Astrocyte (in vitro differentiated cells and primary cell): ENCODE data around the gene MESP1. TPM values are rescaled to one million over a fixed set of nuclear protein-coding genes. Genes with fewer than 3 reads are reported as not detected.

ENCODE experiments used
- DNase-seq: peaks from one replicate; pipeline ENCODE4 v3.0.0-alpha.2; 2010; ENCODE audit warnings: low read depth
- FAIRE-seq: peaks from 2 replicates; lab custom pipeline; 2011; peaks lifted over from hg19 to GRCh38; lab: Jason Lieb, UNC
- H2AFZ ChIP-seq: 2 replicates; pipeline ENCODE4 v1.6.0; 2012; ENCODE audit warnings: low read depth, low read length, inconsistent platforms
- H3K27ac ChIP-seq: 2 replicates; pipeline ENCODE4 v1.5.1; 2011; ENCODE audit warnings: low read depth, low read length, inconsistent platforms
- H3K27me3 ChIP-seq: 2 replicates; pipeline ENCODE4 v1.6.0; 2011; ENCODE audit warnings: low read length, inconsistent platforms; ENCODE audit not compliant: insufficient read depth
- H3K36me3 ChIP-seq: 2 replicates; pipeline ENCODE4 v1.5.1; 2011; ENCODE audit warnings: low read length, inconsistent platforms; ENCODE audit not compliant: insufficient read depth
- H3K4me1 ChIP-seq: 2 replicates; pipeline ENCODE4 v1.5.1; 2011; ENCODE audit warnings: low read length, inconsistent platforms; ENCODE audit not compliant: insufficient read depth
- H3K4me2 ChIP-seq: 2 replicates; pipeline ENCODE4 v1.6.0; 2012; ENCODE audit warnings: low read length, inconsistent platforms
- H3K4me3 ChIP-seq: 2 replicates; pipeline ENCODE4 v1.5.1; 2011; ENCODE audit warnings: low read depth, mild to moderate bottlenecking, low read length, inconsistent platforms; ENCODE audit not compliant: insufficient read depth
- H3K79me2 ChIP-seq: 2 replicates; pipeline ENCODE4 v1.6.0; 2012; ENCODE audit warnings: mild to moderate bottlenecking, low read length, inconsistent platforms; ENCODE audit not compliant: insufficient read depth
- H3K9ac ChIP-seq: 2 replicates; pipeline ENCODE4 v1.6.0; 2012; ENCODE audit warnings: mild to moderate bottlenecking, low read length, inconsistent platforms
- H3K9me3 ChIP-seq: 2 replicates; pipeline ENCODE4 v1.5.1; 2012; ENCODE audit warnings: low read depth, mild to moderate bottlenecking, low read length, inconsistent platforms; ENCODE audit not compliant: insufficient read depth
- H4K20me1 ChIP-seq: 2 replicates; pipeline ENCODE4 v1.6.0; 2012; ENCODE audit warnings: low read length, inconsistent platforms; ENCODE audit not compliant: insufficient read depth
- H3K27ac Mint-ChIP-seq: one replicate; pipeline ENCODE4 v1.8.0; 2021; ENCODE audit warnings: mild to moderate bottlenecking, mixed read lengths; ENCODE audit not compliant: unreplicated experiment
- H3K27me3 Mint-ChIP-seq: one replicate; pipeline ENCODE4 v1.8.0; 2021; ENCODE audit warnings: low read depth, mixed read lengths; ENCODE audit not compliant: unreplicated experiment
- H3K36me3 Mint-ChIP-seq: one replicate; pipeline ENCODE4 v1.8.0; 2021; ENCODE audit warnings: low read depth, mixed read lengths; ENCODE audit not compliant: unreplicated experiment
- H3K4me1 Mint-ChIP-seq: one replicate; pipeline ENCODE4 v1.8.0; 2021; ENCODE audit warnings: low read depth, mixed read lengths; ENCODE audit not compliant: unreplicated experiment
- H3K4me3 Mint-ChIP-seq: one replicate; pipeline ENCODE4 v1.8.0; 2021; ENCODE audit warnings: mild to moderate bottlenecking, moderate library complexity, mixed read lengths; ENCODE audit not compliant: unreplicated experiment
- H3K9me3 Mint-ChIP-seq: one replicate; pipeline ENCODE4 v1.8.0; 2021; ENCODE audit warnings: mild to moderate bottlenecking, mixed read lengths; ENCODE audit not compliant: unreplicated experiment
- EZH2 ChIP-seq: IDR thresholded peaks from 2 replicates; pipeline ENCODE4 v1.6.1; 2012; ENCODE audit warnings: mild to moderate bottlenecking, low read length, inconsistent platforms; ENCODE audit not compliant: insufficient read depth
- total RNA-seq: library from RNA; stranded (reverse); gene quantifications from 2 replicates; pipeline ENCODE4 v1.2.1, GENCODE V29; 2021
- TF ChIP-seq, protein P1 (sequence below): IDR thresholded peaks from 2 replicates; pipeline ENCODE4 v1.5.1; 2011; ENCODE audit warnings: low read depth, mild to moderate bottlenecking, inconsistent platforms, low read length, moderate library complexity; ENCODE audit not compliant: insufficient read depth

MESP1 gene
- total RNA-seq, 1 donor from 2014 or later, result not detected

DNA sequence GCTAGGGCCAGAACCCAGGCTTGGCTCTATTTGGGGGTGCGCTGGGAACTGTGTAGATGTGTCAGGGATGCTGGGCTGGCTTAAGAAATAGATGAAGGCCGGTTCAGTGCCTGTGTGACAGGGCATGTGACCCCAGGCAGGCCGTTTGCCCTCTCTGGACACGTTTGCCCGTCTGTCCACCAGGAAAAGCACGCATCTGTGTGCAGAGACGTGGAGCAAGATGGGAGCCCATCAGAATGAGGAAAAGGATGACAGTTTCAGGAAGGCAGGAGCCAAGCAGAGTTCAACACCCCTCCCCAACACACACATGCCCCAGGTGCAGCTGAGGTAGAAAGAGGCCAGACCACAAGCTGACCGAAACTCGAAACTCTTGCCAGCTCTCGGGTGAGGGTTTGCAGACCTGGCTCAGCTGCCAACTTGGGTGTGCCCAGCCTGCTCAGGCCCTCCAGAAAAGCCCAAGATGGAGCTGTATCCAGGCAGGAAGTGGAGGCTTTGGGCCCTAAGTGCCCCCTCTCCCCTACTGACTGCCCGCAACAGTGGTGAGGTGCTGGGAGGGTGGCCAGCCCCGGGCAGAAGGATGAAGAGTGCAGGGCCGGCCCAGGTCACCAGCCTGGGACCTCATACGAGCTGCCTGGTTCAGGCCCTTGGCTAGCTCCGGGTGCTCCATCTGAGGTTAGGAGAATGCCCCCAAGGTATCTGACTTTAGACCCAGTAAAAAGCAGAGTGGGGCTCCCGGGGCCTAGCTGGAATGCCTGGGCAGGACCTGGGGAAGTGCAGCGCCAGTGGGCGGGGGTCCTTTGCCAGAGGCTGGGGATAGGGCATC is 10.2 kb upstream of the MESP1 start:
- Histone ChIP-seq H3K79me2 (no peaks in the 10 kb centered on the region), H3K4me1 (no peaks in the 10 kb centered on the region), H3K27ac (no peak overlapping the region), H3K9ac (no peak overlapping the region), H4K20me1 (no peaks in the 10 kb centered on the region), H3K27me3 (no peaks in the 10 kb centered on the region), H3K36me3 (no peaks in the 10 kb centered on the region), H2AFZ (peak overlapping the region; percentile 14), H3K4me2 (no peak overlapping the region), H3K4me3 (no peak overlapping the region), H3K9me3 (no peaks in the 10 kb centered on the region)
- Mint-ChIP-seq H3K4me1 (no peaks in the 10 kb centered on the region), H3K27me3 (peaks cover 22% of the 10 kb centered on the region), H3K9me3 (no peaks in the 10 kb centered on the region), H3K27ac (no peak overlapping the region), H3K36me3 (no peaks in the 10 kb centered on the region), H3K4me3 (no peak overlapping the region)
- TF ChIP-seq, protein P1, sequence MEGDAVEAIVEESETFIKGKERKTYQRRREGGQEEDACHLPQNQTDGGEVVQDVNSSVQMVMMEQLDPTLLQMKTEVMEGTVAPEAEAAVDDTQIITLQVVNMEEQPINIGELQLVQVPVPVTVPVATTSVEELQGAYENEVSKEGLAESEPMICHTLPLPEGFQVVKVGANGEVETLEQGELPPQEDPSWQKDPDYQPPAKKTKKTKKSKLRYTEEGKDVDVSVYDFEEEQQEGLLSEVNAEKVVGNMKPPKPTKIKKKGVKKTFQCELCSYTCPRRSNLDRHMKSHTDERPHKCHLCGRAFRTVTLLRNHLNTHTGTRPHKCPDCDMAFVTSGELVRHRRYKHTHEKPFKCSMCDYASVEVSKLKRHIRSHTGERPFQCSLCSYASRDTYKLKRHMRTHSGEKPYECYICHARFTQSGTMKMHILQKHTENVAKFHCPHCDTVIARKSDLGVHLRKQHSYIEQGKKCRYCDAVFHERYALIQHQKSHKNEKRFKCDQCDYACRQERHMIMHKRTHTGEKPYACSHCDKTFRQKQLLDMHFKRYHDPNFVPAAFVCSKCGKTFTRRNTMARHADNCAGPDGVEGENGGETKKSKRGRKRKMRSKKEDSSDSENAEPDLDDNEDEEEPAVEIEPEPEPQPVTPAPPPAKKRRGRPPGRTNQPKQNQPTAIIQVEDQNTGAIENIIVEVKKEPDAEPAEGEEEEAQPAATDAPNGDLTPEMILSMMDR, result no peak
- TF ChIP-seq EZH2, result no peak
- no peak for DNase-seq
- no peak for FAIRE-seq

DNA sequence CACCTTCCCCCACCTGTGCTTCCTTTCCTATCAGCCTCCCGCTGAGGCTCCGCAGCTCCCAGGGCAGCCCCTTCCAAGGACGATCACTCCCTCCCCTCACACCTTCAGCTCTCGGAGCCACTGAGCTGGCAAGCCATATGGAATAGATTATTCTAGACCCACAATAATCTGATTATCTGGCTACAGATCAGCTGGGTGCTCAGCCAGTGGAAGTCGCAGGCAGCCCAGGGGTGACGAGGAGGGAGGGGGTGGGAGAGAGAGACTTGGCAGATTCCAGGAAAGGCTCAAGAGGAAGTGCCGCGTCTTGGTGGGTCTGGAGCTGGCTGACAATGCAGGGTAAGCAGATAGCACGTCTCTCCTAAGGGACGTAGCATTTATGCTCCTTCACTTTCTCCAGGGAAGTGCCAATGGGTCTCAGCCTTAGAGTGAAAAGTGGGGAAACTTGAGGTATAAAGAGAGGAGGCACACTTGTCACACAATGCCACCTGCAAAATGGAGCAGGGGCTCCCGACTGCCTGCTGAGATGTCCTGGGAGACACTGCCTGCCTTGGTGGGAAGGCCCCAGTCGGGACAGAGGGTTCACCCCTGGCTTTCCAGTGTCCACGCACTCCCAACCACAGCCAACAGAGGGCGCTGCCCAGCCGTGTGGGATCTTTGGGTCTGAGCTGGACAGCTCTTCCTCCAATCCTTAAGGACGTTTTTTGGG is 9.4 kb upstream of the MESP1 start:
- Histone ChIP-seq H4K20me1 (no peaks in the 10 kb centered on the region), H3K27ac (no peak overlapping the region), H3K27me3 (no peaks in the 10 kb centered on the region), H2AFZ (no peak overlapping the region), H3K9ac (no peak overlapping the region), H3K4me2 (no peak overlapping the region), H3K4me3 (no peak overlapping the region), H3K79me2 (no peaks in the 10 kb centered on the region), H3K4me1 (no peaks in the 10 kb centered on the region), H3K9me3 (no peaks in the 10 kb centered on the region), H3K36me3 (no peaks in the 10 kb centered on the region)
- no peaks in the 10 kb centered on the region for H3K4me1 Mint-ChIP-seq
- no peak overlapping the region for H3K4me3 Mint-ChIP-seq
- H3K9me3 Mint-ChIP-seq, result no peaks in the 10 kb centered on the region
- TF ChIP-seq EZH2, result no peak
- TF ChIP-seq, protein P1, result peak; percentile 87
- H3K36me3 Mint-ChIP-seq, result no peaks in the 10 kb centered on the region
- FAIRE-seq (no peak), DNase-seq (peak; percentile 17)
- no peak overlapping the region for H3K27ac Mint-ChIP-seq
- peaks cover 24% of the 10 kb centered on the region for H3K27me3 Mint-ChIP-seq
